ENCODE data around the gene VSIR.

The VSIR gene

DNA sequence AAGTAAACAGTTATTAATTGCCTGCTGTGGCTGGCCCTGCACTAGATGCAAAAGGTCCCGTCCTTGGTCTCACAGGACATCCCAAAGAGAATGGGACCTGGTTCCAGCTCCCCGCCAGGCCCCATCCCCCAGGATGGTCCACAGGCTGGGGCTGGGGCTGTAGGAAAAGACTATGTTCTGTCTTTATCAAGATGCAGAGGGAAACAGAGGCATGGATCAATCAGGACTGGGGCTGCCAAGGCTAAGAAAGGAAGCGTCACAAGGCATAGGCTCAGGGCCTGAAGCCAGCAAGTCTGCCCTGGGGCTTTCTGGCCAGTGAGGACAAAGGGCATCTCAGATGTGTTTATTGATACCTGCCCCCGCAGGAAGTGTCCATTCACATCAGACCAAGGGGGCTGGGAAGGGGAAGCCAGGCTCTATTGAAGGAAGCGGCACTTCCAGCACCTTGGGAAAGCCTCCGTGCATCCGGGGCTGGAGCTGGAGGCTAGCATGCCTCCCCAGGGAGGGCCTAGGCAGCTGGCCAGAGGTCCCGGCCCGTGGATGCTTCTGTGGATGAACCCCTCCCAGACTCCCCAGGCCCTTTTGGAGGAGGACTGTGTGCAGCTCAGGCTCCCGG is 5.8 kb downstream of the VSIR start:
- no peak for TF ChIP-seq NFIC (IDR thresholded peaks at IDR 0.05)
- TF ChIP-seq, protein P1, sequence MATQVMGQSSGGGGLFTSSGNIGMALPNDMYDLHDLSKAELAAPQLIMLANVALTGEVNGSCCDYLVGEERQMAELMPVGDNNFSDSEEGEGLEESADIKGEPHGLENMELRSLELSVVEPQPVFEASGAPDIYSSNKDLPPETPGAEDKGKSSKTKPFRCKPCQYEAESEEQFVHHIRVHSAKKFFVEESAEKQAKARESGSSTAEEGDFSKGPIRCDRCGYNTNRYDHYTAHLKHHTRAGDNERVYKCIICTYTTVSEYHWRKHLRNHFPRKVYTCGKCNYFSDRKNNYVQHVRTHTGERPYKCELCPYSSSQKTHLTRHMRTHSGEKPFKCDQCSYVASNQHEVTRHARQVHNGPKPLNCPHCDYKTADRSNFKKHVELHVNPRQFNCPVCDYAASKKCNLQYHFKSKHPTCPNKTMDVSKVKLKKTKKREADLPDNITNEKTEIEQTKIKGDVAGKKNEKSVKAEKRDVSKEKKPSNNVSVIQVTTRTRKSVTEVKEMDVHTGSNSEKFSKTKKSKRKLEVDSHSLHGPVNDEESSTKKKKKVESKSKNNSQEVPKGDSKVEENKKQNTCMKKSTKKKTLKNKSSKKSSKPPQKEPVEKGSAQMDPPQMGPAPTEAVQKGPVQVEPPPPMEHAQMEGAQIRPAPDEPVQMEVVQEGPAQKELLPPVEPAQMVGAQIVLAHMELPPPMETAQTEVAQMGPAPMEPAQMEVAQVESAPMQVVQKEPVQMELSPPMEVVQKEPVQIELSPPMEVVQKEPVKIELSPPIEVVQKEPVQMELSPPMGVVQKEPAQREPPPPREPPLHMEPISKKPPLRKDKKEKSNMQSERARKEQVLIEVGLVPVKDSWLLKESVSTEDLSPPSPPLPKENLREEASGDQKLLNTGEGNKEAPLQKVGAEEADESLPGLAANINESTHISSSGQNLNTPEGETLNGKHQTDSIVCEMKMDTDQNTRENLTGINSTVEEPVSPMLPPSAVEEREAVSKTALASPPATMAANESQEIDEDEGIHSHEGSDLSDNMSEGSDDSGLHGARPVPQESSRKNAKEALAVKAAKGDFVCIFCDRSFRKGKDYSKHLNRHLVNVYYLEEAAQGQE (IDR thresholded peaks at IDR 0.05; ENCODE audit: low read depth), result no peak

DNA sequence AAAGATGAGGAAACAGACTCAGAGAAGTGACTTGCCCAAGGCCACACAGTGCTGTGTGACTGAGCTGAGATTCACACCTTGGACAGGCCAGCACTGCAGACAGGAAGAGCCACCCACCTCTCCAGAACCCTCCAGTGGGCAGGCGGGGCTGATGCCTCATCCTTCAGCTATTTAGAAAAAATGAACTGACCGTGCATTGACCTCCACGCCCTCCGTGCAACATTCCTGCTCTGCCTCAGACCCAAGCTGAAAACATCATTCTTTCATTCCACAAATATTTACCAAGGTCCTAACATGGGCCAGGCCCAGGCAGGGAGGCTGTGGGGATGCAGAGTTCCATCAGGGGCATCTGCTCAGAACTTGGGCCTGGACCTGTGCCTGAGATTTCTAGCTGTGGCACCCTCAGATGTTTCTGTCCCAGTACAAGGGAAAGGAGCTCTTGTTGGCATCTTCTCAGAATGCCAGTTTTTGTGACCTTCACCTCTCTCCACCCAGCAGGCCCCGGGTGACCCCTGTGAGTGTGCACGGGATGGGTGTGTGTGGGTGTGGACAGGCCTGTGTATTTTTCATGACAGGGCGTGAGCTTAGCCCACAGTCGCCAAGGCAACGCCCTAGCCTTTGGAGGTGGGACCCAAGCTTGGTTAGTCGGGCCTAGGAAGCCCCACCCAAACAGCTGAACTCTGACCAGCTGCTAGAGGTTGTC is 6.5 kb downstream of the VSIR start:
- TF ChIP-seq TEAD4 (IDR thresholded peaks at IDR 0.05), result peak; percentile 99
- TF ChIP-seq, protein P1 (IDR thresholded peaks at IDR 0.05; ENCODE audit: low read depth), result no peak
- TF ChIP-seq TAF1 (IDR thresholded peaks at IDR 0.05; ENCODE audit: low read depth), result no peak
- no peak for TF ChIP-seq CREB1 (IDR thresholded peaks at IDR 0.05; ENCODE audit: low read depth)
- no peak for TF ChIP-seq YY1 (IDR thresholded peaks at IDR 0.05; ENCODE audit: low read depth)
- TF ChIP-seq ZBTB7A (IDR thresholded peaks at IDR 0.05; ENCODE audit: low read depth), result no peak
- TF ChIP-seq EP300 (IDR thresholded peaks at IDR 0.05; ENCODE audit: borderline replicate concordance), result peak; percentile 88
- peak; percentile 64 for TF ChIP-seq EGR1 (IDR thresholded peaks at IDR 0.05)
- peak; percentile 18; the same call in 1 of the 2 replicates for TF ChIP-seq RAD21 (IDR thresholded peaks at IDR 0.05; ENCODE audit: low read depth)
- TF ChIP-seq, protein P2, sequence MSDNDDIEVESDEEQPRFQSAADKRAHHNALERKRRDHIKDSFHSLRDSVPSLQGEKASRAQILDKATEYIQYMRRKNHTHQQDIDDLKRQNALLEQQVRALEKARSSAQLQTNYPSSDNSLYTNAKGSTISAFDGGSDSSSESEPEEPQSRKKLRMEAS (IDR thresholded peaks at IDR 0.05), result peak; percentile 63
- TF ChIP-seq TCF12 (IDR thresholded peaks at IDR 0.05; ENCODE audit: low read depth), result peak; percentile 87
- TF ChIP-seq FOXM1 (IDR thresholded peaks at IDR 0.05; ENCODE audit: borderline replicate concordance, low read depth), result peak; percentile 51
- peak; percentile 66 for TF ChIP-seq NFIC (IDR thresholded peaks at IDR 0.05)
- TF ChIP-seq, protein P3, sequence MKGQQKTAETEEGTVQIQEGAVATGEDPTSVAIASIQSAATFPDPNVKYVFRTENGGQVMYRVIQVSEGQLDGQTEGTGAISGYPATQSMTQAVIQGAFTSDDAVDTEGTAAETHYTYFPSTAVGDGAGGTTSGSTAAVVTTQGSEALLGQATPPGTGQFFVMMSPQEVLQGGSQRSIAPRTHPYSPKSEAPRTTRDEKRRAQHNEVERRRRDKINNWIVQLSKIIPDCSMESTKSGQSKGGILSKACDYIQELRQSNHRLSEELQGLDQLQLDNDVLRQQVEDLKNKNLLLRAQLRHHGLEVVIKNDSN (IDR thresholded peaks at IDR 0.05), result peak; percentile 10; the same call in 1 of the 2 replicates
- TF ChIP-seq CEBPB (IDR thresholded peaks at IDR 0.05), result peak; percentile 28; the same call in 1 of the 2 replicates

DNA sequence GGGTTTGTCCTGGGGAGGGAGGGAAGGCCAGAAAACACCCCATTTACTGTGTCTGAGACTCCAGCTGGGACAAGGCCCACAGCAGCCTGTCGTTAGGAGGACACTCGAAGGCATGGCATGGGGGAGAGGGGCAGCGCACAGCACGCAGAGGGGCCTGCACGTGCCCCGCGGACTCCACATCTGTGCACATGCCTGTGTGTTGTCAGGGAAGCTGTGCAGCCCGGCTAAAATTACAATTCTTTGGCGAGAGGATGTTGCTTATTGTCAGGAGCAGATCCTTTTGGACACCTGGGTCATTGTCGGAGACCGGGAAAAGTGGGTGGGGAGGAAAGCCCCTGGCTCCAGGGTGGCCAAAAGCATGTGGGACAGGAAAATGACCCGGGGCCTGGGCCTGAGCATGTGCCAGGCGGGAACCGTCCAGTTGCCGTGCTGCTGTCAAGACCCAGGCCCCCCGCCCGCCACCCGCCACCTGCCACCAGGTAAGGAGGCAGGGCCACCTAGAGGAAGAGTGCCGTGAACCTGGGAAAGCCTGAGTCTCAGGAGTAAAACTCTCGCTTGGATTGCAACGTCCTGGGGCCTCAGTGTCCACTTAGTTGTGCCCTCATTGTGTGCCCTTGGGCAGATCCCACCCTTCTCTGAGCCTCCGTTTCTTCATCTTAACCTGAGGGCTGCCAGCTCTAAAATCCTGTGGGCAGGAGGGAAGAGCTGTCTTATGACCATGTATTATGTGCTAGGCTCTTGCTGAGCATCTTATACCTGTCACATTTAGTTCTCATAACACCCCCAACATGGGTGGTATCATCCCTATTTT is 7.2 kb downstream of the VSIR start:
- TF ChIP-seq, protein P2 (IDR thresholded peaks at IDR 0.05), result no peak
- TF ChIP-seq, protein P1 (IDR thresholded peaks at IDR 0.05; ENCODE audit: low read depth), result no peak
- TF ChIP-seq EGR1 (IDR thresholded peaks at IDR 0.05) (no peak), FOXM1 (IDR thresholded peaks at IDR 0.05; ENCODE audit: borderline replicate concordance, low read depth) (no peak)

DNA sequence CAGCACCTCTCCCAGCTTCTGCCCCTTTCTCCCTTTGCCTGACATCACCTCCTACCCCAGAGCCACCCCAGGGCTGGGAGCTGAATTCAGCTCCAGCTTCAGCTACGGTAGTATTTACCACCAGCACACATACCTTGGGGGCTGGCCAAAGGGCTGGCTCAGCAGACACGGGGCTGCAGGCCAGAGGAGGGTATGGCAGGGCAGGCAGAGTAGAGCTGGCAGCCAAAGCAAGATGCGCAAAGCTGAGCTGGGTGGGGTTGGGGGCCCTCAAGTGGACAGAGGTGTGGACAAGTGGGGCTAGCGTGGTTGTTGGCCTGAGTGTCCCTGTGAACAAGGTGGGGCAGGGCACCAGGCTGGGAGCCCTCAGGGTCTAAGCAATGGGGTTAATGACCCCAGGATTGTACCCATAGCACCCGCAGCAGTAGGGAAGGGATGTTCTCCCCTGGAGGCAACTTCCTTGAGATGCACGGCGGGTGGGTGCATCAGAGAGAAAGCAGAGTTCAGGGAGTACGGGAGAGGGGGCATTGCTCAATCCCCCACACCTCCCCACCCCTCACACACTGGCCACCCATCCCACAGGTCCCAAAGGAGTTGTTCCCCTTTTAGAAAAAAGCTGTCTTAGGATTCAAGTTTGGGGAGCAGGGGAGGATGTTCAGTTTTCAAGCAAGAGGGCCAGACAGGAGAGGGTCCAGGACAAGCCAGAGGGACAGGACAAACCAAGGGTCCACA is 8.0 kb downstream of the VSIR start:
- TF ChIP-seq RAD21 (IDR thresholded peaks at IDR 0.05; ENCODE audit: low read depth), result no peak
- TF ChIP-seq TEAD4 (IDR thresholded peaks at IDR 0.05), result no peak
- TF ChIP-seq NFIC (IDR thresholded peaks at IDR 0.05), result no peak
- no peak for TF ChIP-seq TAF1 (IDR thresholded peaks at IDR 0.05; ENCODE audit: low read depth)
- TF ChIP-seq YY1 (IDR thresholded peaks at IDR 0.05; ENCODE audit: low read depth), result no peak
- no peak for TF ChIP-seq CREB1 (IDR thresholded peaks at IDR 0.05; ENCODE audit: low read depth)
- TF ChIP-seq, protein P2 (IDR thresholded peaks at IDR 0.05), result no peak
- no peak for TF ChIP-seq EGR1 (IDR thresholded peaks at IDR 0.05)
- TF ChIP-seq, protein P1 (IDR thresholded peaks at IDR 0.05; ENCODE audit: low read depth), result no peak
- no peak for TF ChIP-seq TCF12 (IDR thresholded peaks at IDR 0.05; ENCODE audit: low read depth)
- TF ChIP-seq EP300 (IDR thresholded peaks at IDR 0.05; ENCODE audit: borderline replicate concordance), result no peak
- TF ChIP-seq CEBPB (IDR thresholded peaks at IDR 0.05), result no peak
- TF ChIP-seq FOXM1 (IDR thresholded peaks at IDR 0.05; ENCODE audit: borderline replicate concordance, low read depth), result no peak
- TF ChIP-seq, protein P3 (IDR thresholded peaks at IDR 0.05), result no peak
- no peak for TF ChIP-seq ZBTB7A (IDR thresholded peaks at IDR 0.05; ENCODE audit: low read depth)

Measured in Ishikawa (cell line).